ENCODE measurements around the gene SLC12A3.

The SLC12A3 gene

DNA sequence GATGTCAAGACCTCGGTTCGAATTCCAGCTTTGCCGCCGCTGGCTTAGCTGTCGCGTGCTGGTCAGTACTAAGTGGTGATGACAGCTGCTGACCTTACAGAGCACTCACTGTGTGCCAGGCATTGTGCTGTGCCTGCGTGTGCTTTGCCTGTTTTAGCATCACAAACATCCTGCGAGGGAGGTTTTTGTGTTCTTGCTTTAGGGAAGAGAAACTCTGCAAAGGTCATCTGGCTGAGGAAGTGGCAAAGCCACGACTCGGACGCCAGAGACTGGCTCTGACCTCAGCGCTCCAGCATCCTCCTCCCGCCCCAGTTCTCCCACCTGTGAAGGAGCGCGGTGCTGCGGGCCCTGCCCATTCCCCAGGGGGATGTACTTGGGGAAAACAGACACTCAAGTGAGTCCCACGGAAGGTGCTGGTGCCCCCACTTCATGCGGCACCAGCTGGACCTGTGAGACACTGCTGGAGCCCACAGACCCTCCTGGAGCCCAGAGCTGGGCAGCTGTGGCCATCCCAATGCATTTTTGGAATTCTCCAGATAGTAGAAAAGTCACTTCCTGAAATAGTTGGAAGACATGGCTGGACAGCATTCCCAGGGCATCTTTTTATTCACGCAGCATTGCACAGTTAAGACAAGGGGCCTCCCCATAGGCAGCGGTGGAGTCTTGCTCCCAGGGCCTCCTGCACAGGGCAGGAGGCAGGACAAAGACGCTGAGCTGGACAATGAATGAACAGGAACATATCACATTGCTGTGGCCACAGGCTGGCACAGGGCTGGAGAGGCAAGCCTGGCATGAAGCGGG, 47.0 kb downstream of the SLC12A3 start:
- Mint-ChIP-seq H3K27me3 (no peaks in the 10 kb centered on the region), H3K36me3 (peaks cover 14% of the 10 kb centered on the region), H3K4me1 (peaks cover 70% of the 10 kb centered on the region), H3K27ac (peak overlapping the region; percentile 90), H3K9me3 (peaks cover 4% of the 10 kb centered on the region), H3K4me3 (peak overlapping the region; percentile 54)
- peak; percentile 91 for ATAC-seq

DNA sequence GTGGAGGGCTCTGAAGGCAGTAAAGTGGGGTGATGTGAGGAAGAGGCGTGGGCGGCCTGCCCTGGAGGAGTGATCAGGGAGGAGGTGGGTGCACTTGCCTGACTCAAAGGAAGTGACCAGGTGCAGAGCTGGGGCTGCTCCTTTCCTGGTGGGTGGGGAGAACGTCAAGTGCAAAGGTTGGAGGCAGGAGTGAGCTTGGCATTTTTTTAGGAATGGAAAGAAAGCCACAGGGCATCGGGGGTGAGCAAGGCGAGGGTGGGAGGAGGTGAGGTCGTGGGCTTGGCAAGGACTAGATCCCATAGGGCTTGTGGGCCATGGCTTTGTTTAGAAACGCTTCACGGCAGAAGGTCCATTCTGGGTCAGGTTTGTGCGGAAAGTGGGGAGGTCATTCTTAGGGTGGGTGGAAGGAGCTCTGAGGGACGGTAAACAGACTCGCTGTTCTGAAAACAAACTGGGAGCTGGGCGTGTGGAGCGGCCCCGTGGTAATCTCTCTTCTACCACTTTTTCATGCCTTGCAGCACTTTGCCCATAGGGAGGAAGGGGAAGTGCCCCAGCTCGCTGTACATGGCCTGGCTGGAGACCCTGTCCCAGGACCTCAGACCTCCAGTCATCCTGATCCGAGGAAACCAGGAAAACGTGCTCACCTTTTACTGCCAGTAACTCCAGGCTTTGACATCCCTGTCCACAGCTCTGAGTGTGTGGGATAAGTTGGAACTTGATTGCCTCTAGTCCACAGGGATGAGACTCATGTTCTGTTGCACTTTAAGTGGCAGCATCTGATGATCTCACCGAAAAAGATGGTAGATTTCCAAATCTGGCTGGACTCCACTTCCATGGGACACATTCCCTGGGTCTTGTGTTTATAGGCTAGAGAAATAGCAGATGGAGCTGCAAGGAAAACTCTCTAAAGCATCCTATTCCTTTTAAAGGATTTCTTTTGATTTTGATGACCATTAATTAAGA, 48.0 kb downstream of the SLC12A3 start:
- Mint-ChIP-seq H3K4me1 (peaks cover 80% of the 10 kb centered on the region), H3K9me3 (peaks cover 9% of the 10 kb centered on the region), H3K27ac (peak overlapping the region; percentile 90), H3K4me3 (peak overlapping the region; percentile 54), H3K36me3 (peaks cover 19% of the 10 kb centered on the region), H3K27me3 (no peaks in the 10 kb centered on the region)
- peak; percentile 47 for ATAC-seq

DNA sequence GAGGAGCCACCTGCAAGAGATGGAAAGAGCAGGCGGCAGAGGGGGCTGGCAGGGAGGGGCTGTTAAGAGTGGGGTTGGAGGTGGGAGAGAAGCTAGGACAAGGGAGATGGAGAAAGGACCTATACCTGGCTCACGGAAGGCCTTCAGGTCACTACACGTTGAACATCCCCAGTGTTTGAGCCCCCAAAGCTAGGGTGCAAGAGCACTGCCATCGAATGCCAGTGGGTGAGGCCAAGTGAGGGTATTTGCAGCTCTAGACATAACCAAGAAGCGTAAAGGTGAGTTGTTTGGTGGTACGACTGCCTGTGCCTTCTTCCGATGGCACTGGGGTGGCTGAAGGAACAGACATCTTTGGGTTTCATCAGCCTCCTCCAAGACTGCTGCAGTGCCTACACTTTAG, 49.9 kb downstream of the SLC12A3 start:
- Mint-ChIP-seq H3K4me3 (no peak overlapping the region), H3K27me3 (no peaks in the 10 kb centered on the region), H3K4me1 (peaks cover 93% of the 10 kb centered on the region), H3K27ac (peak overlapping the region; percentile 90), H3K9me3 (peaks cover 15% of the 10 kb centered on the region), H3K36me3 (peaks cover 31% of the 10 kb centered on the region)
- no peak for ATAC-seq

DNA sequence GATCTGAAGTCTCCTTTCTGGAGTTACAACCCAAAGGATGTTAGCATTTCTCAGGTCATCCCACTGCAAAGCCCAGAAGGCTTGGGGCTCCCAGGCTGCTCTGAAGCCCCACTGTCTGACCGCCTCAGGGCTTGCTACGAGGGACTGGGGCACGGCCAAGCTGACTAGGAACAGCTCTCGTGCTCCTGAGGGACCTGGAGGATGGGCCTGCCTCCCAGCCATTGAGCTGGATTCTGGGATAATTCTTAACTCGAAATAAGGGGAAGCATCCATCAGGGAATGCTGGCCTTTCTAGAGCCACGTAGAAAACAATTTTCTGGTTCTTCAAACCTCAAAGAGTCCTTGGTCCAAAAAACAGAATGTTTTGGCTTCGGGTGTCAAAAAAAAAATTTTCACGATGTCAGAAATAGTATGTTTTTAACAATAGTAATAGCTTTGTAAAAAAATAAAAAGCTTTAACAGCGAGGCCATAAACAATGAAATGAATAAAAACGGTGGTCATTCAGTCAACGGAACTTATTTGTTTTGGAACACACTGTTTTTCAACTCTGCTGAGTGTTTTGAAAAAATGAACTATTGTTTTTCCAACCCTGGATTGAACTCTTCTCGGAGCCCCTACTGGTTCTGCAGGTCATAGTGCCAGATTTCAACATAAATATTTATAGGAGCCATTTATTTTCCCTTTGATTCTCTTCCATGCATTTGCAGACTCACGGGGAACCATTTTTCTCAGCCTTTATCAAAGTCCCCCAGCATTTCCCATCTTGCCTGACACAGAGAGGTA, 50.5 kb downstream of the SLC12A3 start:
- Mint-ChIP-seq H3K36me3 (peaks cover 31% of the 10 kb centered on the region), H3K4me3 (peak overlapping the region; percentile 73), H3K9me3 (peaks cover 15% of the 10 kb centered on the region), H3K4me1 (peaks cover 93% of the 10 kb centered on the region), H3K27me3 (no peaks in the 10 kb centered on the region), H3K27ac (peak overlapping the region; percentile 100)
- ATAC-seq: no peak

DNA sequence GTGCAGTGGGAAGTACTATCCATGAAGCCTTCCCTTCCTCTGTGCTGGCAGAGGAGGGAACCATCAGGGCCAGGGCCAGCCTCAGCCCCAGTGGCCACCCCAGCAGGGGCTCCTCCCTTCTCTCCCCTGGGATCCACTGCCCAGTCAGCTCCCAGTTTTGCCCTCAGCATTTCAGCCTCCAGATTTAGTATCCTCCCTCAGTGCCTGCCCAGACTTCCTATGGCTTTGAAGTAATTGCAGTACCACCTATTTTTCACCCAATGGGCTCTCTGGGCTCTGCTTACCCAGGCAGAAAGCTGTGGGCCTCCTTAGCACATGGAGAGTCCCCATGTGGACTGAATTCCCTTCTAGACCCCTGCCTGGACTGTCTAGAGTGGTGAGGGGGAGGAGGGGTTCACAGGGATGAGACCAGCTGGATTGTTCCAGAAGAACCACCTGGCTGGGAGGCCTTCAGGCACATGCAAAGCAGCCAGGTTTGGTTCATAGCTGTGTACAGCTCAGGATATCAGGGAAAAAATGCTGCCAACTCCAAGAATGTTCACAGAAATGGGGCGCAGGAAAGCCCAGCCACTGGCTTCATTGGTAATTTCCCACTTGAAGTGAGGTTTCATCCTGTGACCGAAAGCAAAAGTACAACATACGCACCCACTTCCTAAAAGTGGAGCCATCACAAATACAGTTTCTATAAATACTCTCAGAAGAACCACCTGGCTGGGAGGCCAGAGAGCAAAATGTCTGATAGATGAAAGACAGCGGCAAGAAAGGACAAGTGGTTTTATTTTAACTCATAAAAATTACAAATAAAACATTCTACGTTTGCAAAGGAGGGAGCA, 51.8 kb downstream of the SLC12A3 start:
- H3K27ac Mint-ChIP-seq: peak overlapping the region; percentile 100
- H3K36me3 Mint-ChIP-seq: peaks cover 31% of the 10 kb centered on the region
- no peaks in the 10 kb centered on the region for H3K27me3 Mint-ChIP-seq
- H3K4me1 Mint-ChIP-seq: peaks cover 90% of the 10 kb centered on the region
- peak; percentile 78 for ATAC-seq
- peaks cover 15% of the 10 kb centered on the region for H3K9me3 Mint-ChIP-seq
- H3K4me3 Mint-ChIP-seq: peak overlapping the region; percentile 73

DNA sequence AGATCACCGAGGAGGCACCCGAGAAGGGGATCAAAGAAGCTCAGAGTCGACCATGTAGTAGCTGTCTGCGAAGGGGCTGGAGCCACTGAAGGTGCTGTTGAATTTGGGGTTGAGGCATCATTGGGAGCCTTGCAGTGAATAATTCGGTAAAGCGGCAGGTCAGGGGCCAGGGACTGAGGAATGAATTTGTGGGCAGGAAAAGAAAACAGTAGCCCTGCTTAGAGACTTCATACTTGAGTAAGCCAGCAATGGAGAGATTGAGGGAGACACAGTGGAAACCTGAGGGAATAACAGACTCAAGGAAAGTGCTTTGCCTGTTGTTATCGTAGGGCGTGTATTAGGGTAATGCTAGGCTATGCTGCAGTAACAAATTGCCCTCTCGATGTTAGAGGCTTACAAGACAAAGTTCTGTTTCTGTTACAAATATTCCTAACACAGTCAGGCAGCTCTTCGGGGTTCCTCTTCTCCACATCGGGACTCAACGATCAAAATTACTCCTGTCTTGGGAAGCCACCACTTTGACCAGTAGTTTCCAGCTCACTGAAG, 53.5 kb downstream of the SLC12A3 start:
- H3K36me3 Mint-ChIP-seq: peaks cover 31% of the 10 kb centered on the region
- H3K9me3 Mint-ChIP-seq: peaks cover 15% of the 10 kb centered on the region
- H3K4me3 Mint-ChIP-seq: peak overlapping the region; percentile 73
- H3K27me3 Mint-ChIP-seq: no peaks in the 10 kb centered on the region
- no peak for ATAC-seq
- peak overlapping the region; percentile 100 for H3K27ac Mint-ChIP-seq
- peaks cover 73% of the 10 kb centered on the region for H3K4me1 Mint-ChIP-seq

DNA sequence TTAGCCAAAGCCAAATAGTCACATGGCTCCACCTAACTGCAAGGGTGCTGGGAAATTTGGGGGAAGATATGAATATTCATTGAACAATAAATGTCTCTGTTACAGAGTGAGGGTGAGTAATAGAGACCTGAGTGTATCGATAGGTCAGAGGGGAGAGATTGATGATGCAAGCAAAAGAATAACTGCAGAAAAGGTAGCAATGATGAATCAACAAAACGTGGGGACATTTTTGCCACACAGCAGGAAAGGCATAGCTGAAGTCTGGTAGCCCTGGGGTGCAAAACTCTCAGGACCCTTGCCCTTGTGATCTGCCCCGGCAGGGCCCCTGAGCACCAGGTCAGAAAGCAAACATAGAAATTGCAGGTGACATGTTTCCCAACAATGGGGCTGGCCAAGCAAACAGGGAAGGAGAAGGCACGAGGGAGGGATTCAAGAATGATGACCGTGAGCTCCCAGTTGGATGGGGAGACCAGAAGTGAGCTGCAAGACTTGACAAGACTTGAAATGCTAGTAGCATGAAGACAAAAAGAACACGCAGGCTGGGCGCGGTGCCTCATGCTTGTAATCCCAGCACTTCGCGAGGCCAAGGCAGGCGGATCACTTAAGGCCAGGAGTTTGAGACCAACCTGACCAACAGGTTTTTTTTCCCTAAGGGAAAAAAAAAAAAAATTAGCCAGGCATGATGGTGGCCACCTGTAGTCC, 54.2 kb downstream of the SLC12A3 start:
- ATAC-seq: peak; percentile 42

DNA sequence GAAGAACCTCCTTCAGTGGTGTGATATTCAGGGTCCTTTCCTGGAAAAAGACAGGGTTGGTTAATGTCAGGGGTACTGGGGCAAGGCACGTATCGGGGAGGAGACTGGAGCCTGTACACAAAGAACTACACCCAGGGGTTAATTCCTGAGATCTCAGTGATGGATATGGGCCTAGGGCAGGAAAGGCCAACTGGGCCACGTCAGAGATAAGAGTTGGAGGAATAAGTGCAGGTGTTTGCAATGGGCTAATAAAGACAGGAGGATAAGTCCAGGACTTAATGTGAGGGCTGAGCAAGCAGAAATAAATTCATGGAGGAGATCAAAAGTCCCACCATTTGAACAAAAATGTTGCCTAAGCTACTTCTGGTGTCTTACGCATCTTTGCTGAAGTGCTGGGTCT, 56.6 kb downstream of the SLC12A3 start:
- H3K9me3 Mint-ChIP-seq: peaks cover 11% of the 10 kb centered on the region
- H3K4me3 Mint-ChIP-seq: no peak overlapping the region
- H3K27me3 Mint-ChIP-seq: no peaks in the 10 kb centered on the region
- ATAC-seq: no peak
- peaks cover 24% of the 10 kb centered on the region for H3K36me3 Mint-ChIP-seq
- peak overlapping the region; percentile 100 for H3K27ac Mint-ChIP-seq
- H3K4me1 Mint-ChIP-seq: peaks cover 50% of the 10 kb centered on the region

More for the DNA sequence above, 54.2 kb downstream of the SLC12A3 start:
- Mint-ChIP-seq H3K4me3 (peak overlapping the region; percentile 73), H3K27me3 (no peaks in the 10 kb centered on the region), H3K4me1 (peaks cover 66% of the 10 kb centered on the region), H3K9me3 (peaks cover 15% of the 10 kb centered on the region), H3K36me3 (peaks cover 30% of the 10 kb centered on the region), H3K27ac (peak overlapping the region; percentile 100)

DNA sequence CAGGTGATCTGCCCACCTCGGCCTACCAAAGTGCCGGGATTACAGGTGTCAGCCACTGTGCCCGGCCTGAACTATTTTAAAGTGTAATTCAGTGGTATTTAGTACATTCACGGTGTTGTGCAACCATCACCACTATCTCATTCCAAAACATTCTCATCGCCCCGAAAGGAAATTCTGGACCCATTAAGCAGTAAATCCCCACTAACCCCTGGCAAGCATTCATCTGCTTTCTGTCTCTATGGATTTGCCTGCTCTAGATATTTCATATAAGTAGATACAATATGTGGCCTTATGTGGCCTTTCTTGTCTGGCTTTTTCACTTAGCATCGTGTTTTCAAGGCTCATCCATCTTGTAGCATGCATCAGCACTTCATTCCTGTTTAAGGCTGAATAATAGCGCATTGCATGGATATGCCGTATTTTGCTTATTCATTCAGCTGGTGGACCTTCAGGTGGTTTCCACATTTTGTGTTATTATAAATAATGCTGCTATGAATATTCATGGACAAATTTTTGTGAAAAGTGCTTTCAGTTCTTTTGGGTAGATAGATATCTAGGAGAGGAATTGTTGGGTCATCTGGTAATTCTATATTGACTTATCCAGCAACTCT, 58.6 kb downstream of the SLC12A3 start:
- ATAC-seq: no peak
- H3K27ac Mint-ChIP-seq: no peak overlapping the region
- no peak overlapping the region for H3K4me3 Mint-ChIP-seq
- peaks cover 36% of the 10 kb centered on the region for H3K4me1 Mint-ChIP-seq
- no peaks in the 10 kb centered on the region for H3K27me3 Mint-ChIP-seq
- peaks cover 4% of the 10 kb centered on the region for H3K9me3 Mint-ChIP-seq
- peaks cover 7% of the 10 kb centered on the region for H3K36me3 Mint-ChIP-seq

DNA sequence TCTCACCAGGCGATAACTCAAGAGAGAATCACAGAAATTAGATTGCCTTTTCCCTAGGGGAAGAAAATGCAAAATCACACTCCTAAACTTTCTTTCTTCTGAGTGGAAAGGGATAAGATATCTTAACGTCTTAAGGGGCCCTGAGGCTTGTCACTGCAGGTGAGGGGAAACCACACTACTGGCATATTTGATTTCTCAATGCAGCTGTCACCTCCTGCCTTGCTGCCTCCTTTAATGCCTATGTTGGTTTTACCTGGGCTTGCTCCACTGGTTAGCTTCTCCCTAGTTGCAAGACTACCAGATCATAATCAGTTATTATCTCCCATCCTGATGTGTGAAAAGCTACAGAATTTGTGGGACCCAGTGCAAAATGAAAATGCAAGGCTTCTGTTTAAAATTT, 62.5 kb downstream of the SLC12A3 start:
- H3K9me3 Mint-ChIP-seq: no peaks in the 10 kb centered on the region
- H3K27me3 Mint-ChIP-seq: no peaks in the 10 kb centered on the region
- H3K27ac Mint-ChIP-seq: no peak overlapping the region
- H3K36me3 Mint-ChIP-seq: peaks cover 6% of the 10 kb centered on the region
- H3K4me1 Mint-ChIP-seq: peaks cover 19% of the 10 kb centered on the region
- no peak overlapping the region for H3K4me3 Mint-ChIP-seq
- no peak for ATAC-seq

DNA sequence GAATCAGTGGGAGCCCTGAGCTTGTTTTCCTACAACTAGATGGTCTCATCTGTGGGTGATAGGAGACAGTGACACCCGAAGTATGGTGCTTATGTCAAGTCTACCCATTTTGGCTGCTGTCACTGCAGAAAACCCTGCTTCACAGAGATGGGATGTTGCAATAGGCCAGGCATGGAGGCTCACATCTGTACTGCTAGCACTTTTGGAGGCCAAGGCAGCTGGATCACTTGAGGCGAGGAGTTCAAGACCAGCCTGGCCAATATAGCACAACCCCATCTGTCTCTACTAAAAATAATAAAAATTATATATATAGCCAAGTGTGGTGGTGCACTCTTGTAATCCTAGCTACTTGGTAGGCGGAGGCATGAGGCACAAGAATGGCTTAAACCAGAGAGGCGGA, 64.6 kb downstream of the SLC12A3 start:
- Mint-ChIP-seq H3K27me3 (no peaks in the 10 kb centered on the region), H3K36me3 (peaks cover 27% of the 10 kb centered on the region), H3K27ac (no peak overlapping the region), H3K4me3 (no peak overlapping the region), H3K4me1 (peaks cover 19% of the 10 kb centered on the region), H3K9me3 (no peaks in the 10 kb centered on the region)
- ATAC-seq: no peak

DNA sequence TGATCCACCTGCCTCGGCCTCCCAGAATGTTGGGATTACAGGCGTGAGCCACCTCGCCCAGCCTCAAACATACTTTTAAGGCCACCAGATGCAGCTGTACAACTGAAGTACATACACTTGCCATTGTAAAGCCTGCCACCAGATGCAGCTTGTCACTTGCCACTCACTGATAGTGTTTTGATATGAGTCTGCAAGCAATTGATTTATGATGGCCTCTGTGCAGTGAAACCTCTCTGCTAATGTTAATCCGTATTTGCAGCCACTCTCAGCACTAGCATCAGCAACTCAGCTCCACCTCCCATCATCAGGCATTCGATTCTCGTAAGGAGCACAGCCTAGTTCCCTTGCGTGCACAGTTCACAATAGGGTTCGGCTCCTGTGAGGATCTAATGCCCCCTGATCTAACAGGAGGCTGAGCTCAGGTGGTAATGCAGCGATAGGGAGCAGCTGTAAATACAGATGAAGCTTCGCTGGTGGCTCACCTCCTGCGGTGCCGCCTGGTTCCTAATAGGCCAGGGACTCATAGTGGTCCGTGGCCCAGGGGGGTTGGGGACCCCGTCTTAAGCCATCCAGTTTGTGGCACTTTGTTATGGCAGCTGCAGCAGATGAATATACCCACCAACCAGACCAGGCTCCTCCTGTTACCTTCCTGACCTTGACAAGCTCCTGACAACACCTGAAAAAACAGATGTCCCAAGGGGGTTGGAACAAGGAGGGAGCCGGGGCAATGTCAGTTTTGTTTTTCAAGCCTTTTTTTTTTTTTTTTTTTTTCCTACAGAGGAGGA, 65.7 kb downstream of the SLC12A3 start:
- no peaks in the 10 kb centered on the region for H3K27me3 Mint-ChIP-seq
- no peak for ATAC-seq
- peaks cover 28% of the 10 kb centered on the region for H3K4me1 Mint-ChIP-seq
- peaks cover 38% of the 10 kb centered on the region for H3K36me3 Mint-ChIP-seq
- H3K27ac Mint-ChIP-seq: peak overlapping the region; percentile 99
- peak overlapping the region; percentile 99 for H3K4me3 Mint-ChIP-seq
- no peaks in the 10 kb centered on the region for H3K9me3 Mint-ChIP-seq

Data from stimulated activated memory B cell treated with anti-CD40 and anti-IgM and Interleukin-4, amounts not matched to agents 10 μg/mL and 1 μg/mL and 100 μg/mL, for 72 hours (primary cell).